GM21390 (cell line): ENCODE results near the gene ASAH2.
A peak's percentile ranks its signal among the peaks of the same experiment; 100 is the strongest.
"Not testable (repeated sequence)": the region's sequence is repeated elsewhere in the genome, so short reads cannot be mapped to it uniquely, and the experiment has no call there.

Source experiments
- ATAC-seq: cut with Tn5 transposase; IDR thresholded peaks from one replicate; pipeline ENCODE4 v1.9.1; 2021; ENCODE audit not compliant: unreplicated experiment

Gene ASAH2

GRCh38 chr10:50251394-50251793 is at the start of gene ASAH2:
Gene ASAH2, minus strand, starts transcription at chr10:50251516. Its CDS starts 2,906 bp downstream, at chr10:50248610.
- no peak for ATAC-seq

DNA sequence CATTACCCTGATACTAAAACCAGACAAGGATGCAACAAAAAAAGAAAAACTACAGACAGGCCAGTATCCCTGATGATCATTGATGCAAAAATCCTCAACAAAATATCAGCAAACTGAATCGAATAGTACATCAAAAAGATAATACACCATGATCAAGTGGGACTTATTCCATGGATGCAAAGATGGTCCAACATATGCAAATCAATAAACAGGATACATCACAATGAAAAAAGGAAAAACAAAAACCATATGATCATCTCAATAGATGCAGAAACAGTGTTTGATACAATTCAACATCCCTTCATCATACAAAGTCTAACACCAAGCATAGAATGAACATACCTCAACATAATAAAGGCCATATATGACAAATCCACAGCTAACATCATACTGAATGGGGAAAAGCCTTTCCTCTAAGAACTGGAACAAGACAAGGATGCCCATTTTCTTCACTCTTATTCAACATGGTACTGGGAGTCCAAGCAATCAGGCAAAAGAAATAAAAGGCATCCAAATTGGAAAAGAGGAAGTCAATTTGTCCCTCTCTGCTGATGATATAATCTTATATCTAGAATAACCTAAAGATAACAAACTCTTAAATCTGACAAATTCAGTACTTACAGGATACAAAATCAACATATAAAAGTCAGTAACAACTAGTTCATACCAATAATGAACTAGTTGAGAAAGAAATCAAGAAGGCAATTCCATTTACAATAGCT is 48.8 kb upstream of the ASAH2 start:
- no peak for ATAC-seq

GRCh38 chr10:50295367-50295766 is 44.1 kb upstream of the ASAH2 start:
- no peak for ATAC-seq

DNA sequence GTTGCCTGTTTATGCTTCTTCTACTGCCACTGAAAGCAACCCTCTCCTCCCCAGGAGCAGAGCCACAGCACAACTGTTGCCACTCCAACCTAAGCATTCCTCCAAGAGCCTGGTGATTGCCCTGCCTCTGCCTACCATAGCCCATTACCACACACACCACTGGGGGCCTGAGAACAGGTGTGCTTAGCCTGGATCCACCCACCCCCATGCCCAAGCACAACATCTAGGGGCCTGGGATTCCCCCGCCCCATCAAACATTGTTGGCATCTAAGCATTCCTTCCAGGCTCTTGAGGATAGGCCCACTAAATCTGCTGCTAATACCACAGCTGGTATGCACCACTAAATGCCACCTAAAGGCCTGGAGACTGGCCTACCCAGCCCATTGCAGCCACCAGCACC is 43.3 kb upstream of the ASAH2 start:
- ATAC-seq: no peak

- no peak for ATAC-seq
Observed at GRCh38 chr10:50293513-50294313, 42.4 kb upstream of the ASAH2 start.

- no peak for ATAC-seq
Observed at GRCh38 chr10:50291261-50291850, 40.0 kb upstream of the ASAH2 start.

DNA sequence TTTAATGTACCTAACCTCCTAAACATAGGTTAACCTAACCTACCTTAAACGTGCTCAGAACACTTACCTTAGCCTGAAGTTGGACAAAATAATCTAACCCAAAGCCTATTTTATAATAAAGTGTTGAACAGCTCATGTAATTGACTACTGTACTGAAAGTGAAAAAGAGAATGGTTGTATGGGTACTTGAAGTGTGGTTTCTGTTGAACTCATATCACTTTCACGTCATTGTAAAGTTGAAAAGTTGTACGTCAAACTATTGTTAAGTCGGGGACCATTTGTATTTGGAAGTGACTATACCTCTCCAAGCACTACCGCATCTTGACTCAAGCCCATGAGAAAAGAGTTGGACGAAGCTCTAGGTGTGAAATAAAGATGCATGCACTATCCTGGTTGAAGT is 37.9 kb upstream of the ASAH2 start:
- no peak for ATAC-seq

GRCh38 chr10:50286996-50287803 is 35.9 kb upstream of the ASAH2 start:
- no peak for ATAC-seq

GRCh38 chr10:50286517-50286916 is 35.2 kb upstream of the ASAH2 start:
- ATAC-seq: no peak

GRCh38 chr10:50281967-50282522 is 30.7 kb upstream of the ASAH2 start:
- no peak for ATAC-seq

DNA sequence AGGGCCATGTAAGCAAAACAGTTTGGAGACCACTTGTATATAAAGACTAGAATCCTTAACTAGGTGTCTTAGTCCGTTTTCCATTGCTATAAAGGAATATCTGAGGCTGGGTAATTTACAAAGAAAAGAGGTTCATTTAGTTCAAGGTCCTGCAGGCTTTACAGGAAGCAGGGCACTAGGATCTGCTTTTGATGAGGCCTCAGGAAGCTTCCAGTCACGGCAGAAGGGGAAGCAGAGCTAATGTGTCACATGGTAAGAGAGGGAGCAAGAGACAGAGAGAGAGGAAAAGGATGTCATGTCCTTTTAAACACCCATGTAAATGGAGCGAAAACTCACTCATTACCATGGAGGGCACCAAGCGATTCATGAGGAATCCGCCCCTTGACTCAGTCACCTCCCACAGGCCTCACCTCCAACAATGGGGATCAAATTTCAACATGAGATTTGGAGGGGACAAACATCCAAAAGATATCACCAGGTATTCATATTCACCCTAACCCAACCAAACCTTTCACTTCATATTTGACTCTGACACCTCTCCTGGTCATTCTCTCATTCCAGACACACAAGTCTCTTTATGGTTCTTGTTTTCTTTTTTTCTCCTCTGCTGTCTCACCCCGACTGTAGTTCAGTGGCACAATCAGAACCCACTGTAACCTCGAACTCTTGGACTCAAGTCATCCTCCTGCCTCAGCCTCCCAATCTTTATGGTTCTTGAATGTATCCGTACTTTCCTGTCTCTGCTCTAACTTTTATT is 30.1 kb upstream of the ASAH2 start:
- ATAC-seq: no peak

DNA sequence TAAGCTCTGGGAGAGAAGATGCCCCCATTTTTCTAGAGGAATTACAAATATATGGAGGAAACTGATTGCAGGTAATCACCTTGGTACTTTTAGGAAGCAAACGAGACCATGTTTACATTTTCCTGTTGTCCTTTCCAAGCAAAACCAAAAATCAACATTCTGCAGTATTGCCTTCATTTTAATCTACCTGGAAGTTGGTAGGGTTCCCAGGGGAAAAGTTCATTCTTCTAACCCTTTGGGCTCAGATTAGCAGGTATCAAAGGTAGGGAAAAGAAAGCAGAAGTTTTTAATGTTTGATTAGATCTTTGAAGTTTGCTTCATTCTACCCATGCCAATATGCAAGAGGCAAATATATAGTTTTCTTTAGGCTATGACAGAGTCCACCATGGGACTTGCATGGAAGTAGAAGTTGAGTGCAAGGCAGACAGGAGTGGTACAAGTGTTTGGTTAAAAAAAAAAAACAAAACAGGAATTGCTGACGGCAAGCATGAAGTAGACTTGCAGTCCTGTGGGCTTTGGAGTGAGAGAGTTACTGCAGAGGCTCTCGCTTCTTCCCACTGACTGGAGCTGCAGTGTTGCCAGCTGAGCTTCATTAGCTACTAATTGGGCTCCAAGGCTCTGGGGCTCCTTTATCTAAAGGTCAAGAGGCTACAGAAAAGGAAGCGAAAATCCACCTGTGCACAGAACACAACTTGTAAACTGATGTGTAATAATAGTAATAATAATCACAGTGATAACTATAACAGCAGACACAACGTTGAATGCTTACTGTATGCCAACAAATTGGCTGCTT is 28.9 kb upstream of the ASAH2 start:
- ATAC-seq: no peak

- no peak for ATAC-seq
Observed at GRCh38 chr10:50279489-50279888, 28.2 kb upstream of the ASAH2 start.

DNA sequence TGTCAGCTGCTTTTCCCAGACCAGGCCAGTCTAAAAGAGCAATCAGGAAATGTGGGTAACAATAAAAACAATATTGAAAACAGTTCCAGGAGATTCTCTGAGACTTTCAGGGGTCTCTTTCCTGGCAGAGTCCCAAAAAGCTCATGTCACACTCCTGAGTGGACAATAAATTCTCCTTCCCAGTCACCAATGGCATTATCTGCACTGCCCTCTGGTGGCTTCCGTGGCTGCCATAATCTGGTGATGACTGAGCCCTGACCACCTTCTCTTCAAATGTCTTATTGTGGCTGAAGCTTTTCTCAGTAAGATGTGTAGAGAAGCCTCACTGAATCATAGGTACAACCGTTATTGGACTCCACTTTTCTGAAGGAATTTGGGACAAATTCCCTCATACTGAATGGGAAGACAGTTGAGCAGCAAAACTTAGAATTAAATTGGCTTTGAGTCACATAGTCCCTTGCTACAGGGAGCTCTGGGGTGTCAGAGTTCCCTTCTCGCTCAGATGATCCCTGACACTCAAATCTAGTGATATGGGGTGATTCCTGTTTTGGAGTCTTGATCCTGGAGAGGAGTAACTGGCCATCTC is 24.4 kb upstream of the ASAH2 start:
- ATAC-seq: peak; percentile 70

GRCh38 chr10:50272531-50272930 is 21.2 kb upstream of the ASAH2 start:
- ATAC-seq: no peak

DNA sequence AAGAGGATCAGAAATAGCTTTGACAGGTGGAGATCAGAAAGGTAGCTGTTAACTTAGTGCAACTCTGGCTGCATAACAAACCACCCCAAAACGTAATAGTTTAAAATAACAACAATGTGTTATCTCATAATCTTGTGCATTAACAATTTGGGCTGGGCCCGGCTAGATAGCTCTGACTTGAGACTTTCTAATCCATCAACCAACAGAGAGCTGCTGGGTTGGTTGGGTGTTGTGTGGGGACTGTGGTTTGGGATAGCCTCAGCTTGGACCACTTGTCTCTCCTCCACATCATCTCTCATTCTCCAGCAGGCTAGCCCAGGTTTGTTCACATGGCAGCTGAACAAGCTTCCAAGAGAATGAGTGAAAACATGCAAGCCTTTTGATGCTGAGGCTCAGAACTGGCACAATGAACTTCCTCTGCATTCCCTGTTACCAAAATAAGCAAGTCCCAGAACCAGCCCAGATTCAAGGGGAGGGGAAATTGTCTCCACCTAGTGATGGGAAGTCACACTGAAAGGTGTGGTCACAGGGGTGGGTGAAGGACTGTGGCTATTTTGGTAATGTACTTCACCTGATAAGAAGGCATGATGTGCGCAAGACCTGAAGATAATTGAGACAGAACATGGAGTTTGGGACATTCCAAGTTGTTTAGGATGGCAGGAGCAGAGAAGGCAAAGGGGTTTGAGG is 20.4 kb upstream of the ASAH2 start:
- ATAC-seq: no peak

DNA sequence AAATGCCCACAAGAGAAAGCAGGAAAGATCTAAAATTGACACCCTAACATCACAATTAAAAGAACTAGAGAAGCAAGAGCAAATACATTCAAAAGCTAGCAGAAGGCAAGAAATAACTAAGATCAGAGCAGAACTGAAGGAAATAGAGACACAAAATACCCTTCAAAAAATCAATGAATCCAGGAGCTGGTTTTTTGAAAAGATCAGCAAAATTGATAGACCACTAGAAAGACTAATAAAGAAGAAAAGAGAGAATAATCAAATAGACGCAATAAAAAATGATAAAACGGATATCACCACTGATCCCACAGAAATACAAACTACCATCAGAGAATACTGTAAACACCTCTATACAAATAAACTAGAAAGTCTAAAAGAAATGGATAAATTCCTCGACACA is 16.6 kb upstream of the ASAH2 start:
- not testable (repeated sequence) for ATAC-seq

- not testable (repeated sequence) for ATAC-seq
Observed at GRCh38 chr10:50262625-50263024, 11.3 kb upstream of the ASAH2 start.
